T47D (cell line): ENCODE data around the gene CHD6.

Source experiments
- DNase-seq, 2 experiments: peaks; one replicate each; pipeline versions ENCODE4 v3.0.0 to v3.0.0-alpha.2; 2011 to 2012; ENCODE audit warnings: low read depth in 1 of 2, low spot score in 1 of 2
- JUND ChIP-seq: IDR thresholded peaks from 2 replicates; pipeline ENCODE4 v1.6.1; 2012; ENCODE audit warnings: low read depth
- in situ Hi-C: cut with HindIII; loops from 2 replicates; pipeline ENCODE4 v1.10.0; 2016; ENCODE audit warnings: low sequenced_read_pairs, low pct_unique_long_range_greater_than_20kb

The CHD6 gene

GRCh38 chr20:41617902-41618806 is at the start of gene CHD6:
CHD6 (minus strand) TSS chr20:41618377; CDS start chr20:41551337, 67,040 bp downstream.
- no peak for TF ChIP-seq JUND
- in situ Hi-C loops: no loop called here
- peak; percentile 100 for DNase-seq

GRCh38 chr20:41664584-41664983 is 46.4 kb upstream of the CHD6 start:
- in situ Hi-C loops: no loop called here
- TF ChIP-seq JUND: no peak
- peak; percentile 41 to 77 for DNase-seq

- TF ChIP-seq JUND: no peak
- no peak for DNase-seq
- in situ Hi-C loops: no loop called here
Measured at GRCh38 chr20:41657655-41658054, 39.5 kb upstream of the CHD6 start.

GRCh38 chr20:41655962-41656618 is 37.9 kb upstream of the CHD6 start:
- DNase-seq: no peak
- in situ Hi-C loops: no loop called here
- no peak for TF ChIP-seq JUND

GRCh38 chr20:41654884-41655283 is 36.7 kb upstream of the CHD6 start:
- DNase-seq: peak; percentile 39 to 74

GRCh38 chr20:41654292-41654691 is 36.1 kb upstream of the CHD6 start:
- no peak for DNase-seq
- no peak for TF ChIP-seq JUND
- in situ Hi-C loops: no loop called here

More at GRCh38 chr20:41654884-41655283, 36.7 kb upstream of the CHD6 start:
- TF ChIP-seq JUND: no peak
- in situ Hi-C loops: no loop called here

- TF ChIP-seq JUND: peak; percentile 94
- DNase-seq: peak; percentile 38 to 98
- in situ Hi-C loops: no loop called here
Measured at GRCh38 chr20:41650231-41650948, 32.2 kb upstream of the CHD6 start.

GRCh38 chr20:41649489-41649888 is 31.3 kb upstream of the CHD6 start:
- DNase-seq: peak in 1 of 2 experiments; percentile 55
- in situ Hi-C loops: no loop called here
- TF ChIP-seq JUND: no peak

GRCh38 chr20:41645372-41645771 is 27.2 kb upstream of the CHD6 start:
- in situ Hi-C loops: no loop called here
- TF ChIP-seq JUND: no peak
- DNase-seq: peak in 1 of 2 experiments; percentile 71

- TF ChIP-seq JUND: no peak
- in situ Hi-C loops: no loop called here
Measured at GRCh38 chr20:41643504-41643938, 25.3 kb upstream of the CHD6 start.

GRCh38 chr20:41639630-41640029 is 21.5 kb upstream of the CHD6 start:
- DNase-seq: no peak
- in situ Hi-C loops: no loop called here

More at GRCh38 chr20:41643504-41643938, 25.3 kb upstream of the CHD6 start:
- DNase-seq: no peak

GRCh38 chr20:41638456-41638855 is 20.3 kb upstream of the CHD6 start:
- TF ChIP-seq JUND: no peak
- DNase-seq: no peak
- in situ Hi-C loops: no loop called here

More at GRCh38 chr20:41639630-41640029, 21.5 kb upstream of the CHD6 start:
- TF ChIP-seq JUND: no peak

- in situ Hi-C loops: no loop called here
- DNase-seq: no peak
- TF ChIP-seq JUND: no peak
Measured at GRCh38 chr20:41635158-41635557, 17.0 kb upstream of the CHD6 start.
